Naive thymus-derived CD8-positive, alpha-beta T cell (primary cell): ENCODE data around the gene FAM149B1. TPM values are rescaled to one million over a fixed set of nuclear protein-coding genes. Genes with fewer than 3 reads are reported as not detected.
"Not testable (repeated sequence)": the region's sequence is repeated elsewhere in the genome, so short reads cannot be mapped to it uniquely, and the experiment has no call there.

Experiments
- ATAC-seq, 2 donors: fragments of 150-1000 bp; cut with Tn5 transposase in 1 of 2; sonication (Bioruptor Pico), chemical (Tn5 transposase) in 1 of 2; 1 replicate in 1 of 2; 2 replicates in 1 of 2; pipeline ENCODE4 v1.10.0; 2021; ENCODE audit warnings: mild to moderate bottlenecking in 2 of 2, moderate library complexity in 2 of 2
- POLR2A ChIA-PET: fragments of 350-600 bp; sonication (Branson Sonifier 250); formaldehyde crosslinking; loops from one replicate; lab custom pipeline; 2021; ENCODE audit warnings: antibody characterized with exemption; lab: Charles Lee
- DNase-seq, 10 donors: peaks; one replicate each; pipeline versions ENCODE4 v3.0.0 to v3.0.0-alpha.2; 2020 to 2022
- H3K27ac Mint-ChIP-seq, 10 donors: one replicate each; pipeline ENCODE4 v1.8.0; 2020 to 2022; ENCODE audit warnings: mild to moderate bottlenecking in 10 of 10, mixed read lengths in 10 of 10, moderate library complexity in 4 of 10, inconsistent platforms in 1 of 10
- H3K27me3 Mint-ChIP-seq, 5 donors: one replicate each; pipeline ENCODE4 v1.8.0; 2021 to 2022; ENCODE audit warnings: mixed read lengths in 5 of 5
- H3K36me3 Mint-ChIP-seq, 3 donors: one replicate each; pipeline ENCODE4 v1.8.0; 2020 to 2022; ENCODE audit warnings: mixed read lengths in 3 of 3, mild to moderate bottlenecking in 2 of 3, inconsistent platforms in 1 of 3
- H3K4me1 Mint-ChIP-seq, 4 donors: one replicate each; pipeline ENCODE4 v1.8.0; 2021 to 2022; ENCODE audit warnings: mixed read lengths in 4 of 4
- H3K4me3 Mint-ChIP-seq, 10 donors: one replicate each; pipeline ENCODE4 v1.8.0; 2020 to 2022; ENCODE audit warnings: mild to moderate bottlenecking in 10 of 10, mixed read lengths in 10 of 10, moderate library complexity in 6 of 10, inconsistent platforms in 1 of 10
- H3K9me3 Mint-ChIP-seq, 9 donors: one replicate each; pipeline ENCODE4 v1.8.0; 2020 to 2022; ENCODE audit warnings: mixed read lengths in 9 of 9, mild to moderate bottlenecking in 3 of 9, inconsistent platforms in 1 of 9, moderate library complexity in 1 of 9
- polyA plus RNA-seq, 3 donors: library from polyadenylated mRNA; unstranded; fragments of 300-500 nt; fragmentation: Illumina TruSeq; gene quantifications; one replicate each; pipeline ENCODE4 v1.2.3, GENCODE V29; 2021
- total RNA-seq, 8 experiments: library from RNA in 2 of 8; stranded (reverse) in 2 of 8; gene quantifications; one replicate each; pipeline ENCODE4 v1.2.3 and lab custom pipeline; 2021 to 2026

Gene FAM149B1
- total and polyA plus RNA-seq, 5 experiments from 2014 or later, result 5.1 to 21.5 (median 5.6) TPM

GRCh38 chr10:73244866-73245477, 77.1 kb downstream of the FAM149B1 start:
- ATAC-seq, result no peak
- H3K27ac Mint-ChIP-seq, result peak overlapping the region in 8 of 10 donors; percentile 3 to 94 (median 57)

GRCh38 chr10:73246322-73246645, 78.4 kb downstream of the FAM149B1 start:
- POLR2A ChIA-PET, result interaction anchor here (1.1 to 2.5 kb wide), 6 partner anchors 78 to 253 kb away, joined by 3 to 16 read pairs (median 10); partner anchors contain the start of genes ANXA7, CFAP70, ECD and FAM149B1
- Mint-ChIP-seq H3K36me3 (peaks cover 0 to 68% (median 15%) of the 10 kb centered on the region in 3 donors), H3K4me1 (peaks cover 11 to 66% (median 46%) of the 10 kb centered on the region in 4 donors), H3K9me3 (no peaks in the 10 kb centered on the region), H3K27me3 (no peaks in the 10 kb centered on the region), H3K27ac (peak overlapping the region; percentile 91 to 98 (median 96)), H3K4me3 (peak overlapping the region; percentile 91 to 98 (median 95))
- DNase-seq (no peak), ATAC-seq (no peak)

More at GRCh38 chr10:73244866-73245477, 77.1 kb downstream of the FAM149B1 start:
- H3K36me3 Mint-ChIP-seq, result peaks cover 0 to 69% (median 7%) of the 10 kb centered on the region in 3 donors
- POLR2A ChIA-PET, result interaction anchor here (0.6 kb wide), 2 partner anchors 41 to 204 kb away, joined by 4 to 5 read pairs; no protein-coding TSS in a partner anchor
- peak overlapping the region in 6 of 10 donors; percentile 4 to 95 (median 26) for H3K4me3 Mint-ChIP-seq
- DNase-seq, result no peak
- peaks cover 7 to 55% (median 35%) of the 10 kb centered on the region in 4 donors for H3K4me1 Mint-ChIP-seq
- H3K27me3 Mint-ChIP-seq, result no peaks in the 10 kb centered on the region
- no peaks in the 10 kb centered on the region for H3K9me3 Mint-ChIP-seq

GRCh38 chr10:73246646-73247508, 79.0 kb downstream of the FAM149B1 start, which contains the start of gene DNAJC9:
DNAJC9 (minus strand) TSS chr10:73247255; CDS start chr10:73247189, 66 bp downstream.
- Mint-ChIP-seq H3K9me3 (no peaks in the 10 kb centered on the region), H3K4me1 (peaks cover 11 to 71% (median 50%) of the 10 kb centered on the region in 4 donors), H3K36me3 (peaks cover 0 to 63% (median 15%) of the 10 kb centered on the region in 3 donors), H3K27ac (peak within 1 kb of the TSS; percentile 91 to 98 (median 96)), H3K27me3 (no peaks in the 10 kb centered on the region), H3K4me3 (peak within 1 kb of the TSS; percentile 91 to 98 (median 95))
- POLR2A ChIA-PET, result interaction anchor here (0.7 to 2.5 kb wide), 11 partner anchors 8 to 379 kb away, joined by 3 to 16 read pairs (median 4); partner anchors contain the start of genes ANXA7, CFAP70, ECD and FAM149B1
- peak; percentile 89 to 91 for ATAC-seq
- DNase-seq, result peak; percentile 93 to 97 (median 96)

GRCh38 chr10:73247509-73248258, 79.8 kb downstream of the FAM149B1 start:
- ATAC-seq (no peak), DNase-seq (no peak)
- peaks cover 11 to 78% (median 54%) of the 10 kb centered on the region in 4 donors for H3K4me1 Mint-ChIP-seq
- H3K27ac Mint-ChIP-seq, result peak overlapping the region; percentile 91 to 98 (median 96)
- H3K27me3 Mint-ChIP-seq, result no peaks in the 10 kb centered on the region
- H3K36me3 Mint-ChIP-seq, result peaks cover 0 to 57% (median 15%) of the 10 kb centered on the region in 3 donors
- H3K4me3 Mint-ChIP-seq, result peak overlapping the region; percentile 91 to 98 (median 95)
- POLR2A ChIA-PET, result interaction anchor here (0.9 to 2.5 kb wide), 10 partner anchors 8 to 378 kb away, joined by 3 to 16 read pairs (median 5); partner anchors contain the start of genes ANXA7, CFAP70, ECD and FAM149B1
- no peaks in the 10 kb centered on the region for H3K9me3 Mint-ChIP-seq

- Mint-ChIP-seq H3K4me1 (peaks cover 12 to 82% (median 60%) of the 10 kb centered on the region in 4 donors), H3K36me3 (peaks cover 0 to 51% (median 15%) of the 10 kb centered on the region in 3 donors), H3K27ac (peak overlapping the region in 9 of 10 donors; percentile 94 to 98 (median 97)), H3K4me3 (peak overlapping the region in 9 of 10 donors; percentile 50 to 98 (median 95)), H3K27me3 (no peaks in the 10 kb centered on the region), H3K9me3 (no peaks in the 10 kb centered on the region)
- POLR2A ChIA-PET, result interaction anchor here (1.0 to 2.5 kb wide), 4 partner anchors 110 to 377 kb away, joined by 3 to 11 read pairs (median 10); partner anchors contain the start of genes ANXA7, CFAP70 and PPP3CB
- DNase-seq (no peak), ATAC-seq (no peak)
These were observed 80.4 kb downstream of the FAM149B1 start for GRCh38 chr10:73248259-73248724.

- ATAC-seq (peak in 1 of 2 donors; percentile 49), DNase-seq (no peak)
- peak overlapping the region; percentile 92 to 100 (median 98) for H3K4me3 Mint-ChIP-seq
- peaks cover 0 to 23% (median 11%) of the 10 kb centered on the region in 3 donors for H3K36me3 Mint-ChIP-seq
- peak overlapping the region; percentile 92 to 99 (median 96) for H3K27ac Mint-ChIP-seq
- H3K27me3 Mint-ChIP-seq, result no peaks in the 10 kb centered on the region
- H3K4me1 Mint-ChIP-seq, result peaks cover 6 to 56% (median 38%) of the 10 kb centered on the region in 4 donors
- POLR2A ChIA-PET, result interaction anchor here (0.6 to 1.7 kb wide), 8 partner anchors 11 to 991 kb away, joined by 3 to 5 read pairs (median 4); partner anchors contain the start of genes CFAP70 and PPP3CB
- no peaks in the 10 kb centered on the region for H3K9me3 Mint-ChIP-seq
These were observed 83.9 kb downstream of the FAM149B1 start for GRCh38 chr10:73251683-73252444.

- H3K27me3 Mint-ChIP-seq, result no peaks in the 10 kb centered on the region
- peaks cover 0 to 23% (median 11%) of the 10 kb centered on the region in 3 donors for H3K36me3 Mint-ChIP-seq
- peak within 1 kb of the TSS; percentile 92 to 99 (median 96) for H3K27ac Mint-ChIP-seq
- H3K4me1 Mint-ChIP-seq, result peaks cover 6 to 50% (median 35%) of the 10 kb centered on the region in 4 donors
- no peaks in the 10 kb centered on the region for H3K9me3 Mint-ChIP-seq
- DNase-seq, result peak; percentile 82 to 95 (median 93)
- POLR2A ChIA-PET, result interaction anchor here (0.8 to 1.7 kb wide), 8 partner anchors 12 to 533 kb away, joined by 3 to 5 read pairs (median 4); partner anchors contain the start of genes CFAP70 and PPP3CB
- peak within 1 kb of the TSS; percentile 92 to 100 (median 98) for H3K4me3 Mint-ChIP-seq
- ATAC-seq, result peak; percentile 83 to 90
These were observed 84.7 kb downstream of the FAM149B1 start, which contains the start of gene MRPS16 for GRCh38 chr10:73252445-73253224. MRPS16 (minus strand) TSS chr10:73252644; CDS start chr10:73252482, 162 bp downstream.

- DNase-seq, result no peak
These were observed 85.3 kb downstream of the FAM149B1 start for GRCh38 chr10:73253225-73253555.

GRCh38 chr10:73258612-73259011, 90.7 kb downstream of the FAM149B1 start:
- not testable (repeated sequence) for DNase-seq, H3K36me3 Mint-ChIP-seq, H3K4me1 Mint-ChIP-seq, ATAC-seq, H3K4me3 Mint-ChIP-seq, H3K27ac Mint-ChIP-seq, H3K27me3 Mint-ChIP-seq
- POLR2A ChIA-PET, result interaction anchor here (0.5 kb wide), 1 partner anchor 152 kb away, joined by 3 read pairs; no protein-coding TSS in a partner anchor
- peaks cover 0 to 10% (median 0%) of the 10 kb centered on the region in 9 donors for H3K9me3 Mint-ChIP-seq

More at GRCh38 chr10:73253225-73253555, 85.3 kb downstream of the FAM149B1 start:
- peak overlapping the region in 9 of 10 donors; percentile 92 to 99 (median 96) for H3K27ac Mint-ChIP-seq
- H3K4me1 Mint-ChIP-seq, result peaks cover 6 to 44% (median 33%) of the 10 kb centered on the region in 4 donors
- peaks cover 0 to under 1% (median 0%) of the 10 kb centered on the region in 9 donors for H3K9me3 Mint-ChIP-seq
- peaks cover 0 to 23% (median 11%) of the 10 kb centered on the region in 3 donors for H3K36me3 Mint-ChIP-seq
- POLR2A ChIA-PET, result interaction anchor here (1.3 to 1.7 kb wide), 3 partner anchors 160 to 243 kb away, joined by 4 to 5 read pairs (median 4); partner anchors contain the start of gene PPP3CB
- peak overlapping the region; percentile 92 to 100 (median 98) for H3K4me3 Mint-ChIP-seq
- peak in 1 of 2 donors; percentile 19 for ATAC-seq
- no peaks in the 10 kb centered on the region for H3K27me3 Mint-ChIP-seq
